ENCODE results near the gene HOXB6.

DNA sequence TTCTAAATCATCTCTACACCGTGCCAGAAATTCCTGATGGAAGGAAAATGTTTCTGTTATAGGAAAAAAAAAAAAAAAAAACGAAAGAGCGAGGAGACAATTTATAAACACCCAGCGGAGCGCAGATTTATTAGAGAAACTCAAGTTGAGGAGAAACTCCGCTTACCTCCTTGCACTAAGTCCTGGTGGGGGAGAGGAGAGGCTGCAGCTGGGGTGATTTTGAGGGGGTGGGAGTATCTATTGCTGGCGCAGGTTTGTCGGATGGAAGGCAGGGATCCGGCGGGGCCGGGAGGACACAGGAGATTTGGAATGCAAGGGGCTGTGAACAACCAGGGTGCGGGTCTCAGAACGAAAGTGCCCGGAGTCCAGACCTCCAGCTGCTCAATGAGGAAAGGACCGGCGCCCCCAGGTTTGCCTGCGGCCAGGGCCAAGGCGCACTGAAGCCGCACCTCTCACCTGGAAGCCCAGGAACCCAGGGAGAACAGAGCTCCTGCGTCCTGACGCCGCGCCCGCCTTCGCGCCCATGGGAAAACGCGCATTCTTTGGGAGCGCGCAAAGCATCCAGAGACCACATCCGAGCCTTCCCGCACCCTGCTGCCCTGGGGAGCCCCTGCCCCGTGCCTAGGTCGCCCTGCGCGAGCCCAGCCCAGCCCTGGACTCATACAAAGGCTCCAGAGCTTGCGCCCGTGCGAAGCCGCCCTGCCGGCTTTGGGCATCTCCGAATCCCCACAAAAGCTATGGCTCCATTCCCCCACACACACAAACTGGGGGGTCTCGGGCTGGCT is 12.9 kb upstream of the HOXB6 start:
- TF ChIP-seq ZNF747 (tag by site-specific recombination; IDR thresholded peaks at IDR 0.05) (no peak), ZXDB (tag by site-specific recombination; IDR thresholded peaks at IDR 0.05) (no peak), REST (tag by site-specific recombination; IDR thresholded peaks at IDR 0.05) (no peak), CTCF (tag by site-specific recombination; IDR thresholded peaks at IDR 0.05) (no peak), BCL11A (tag by site-specific recombination; IDR thresholded peaks at IDR 0.05; ENCODE audit: low read depth) (no peak), YY1 (tag by site-specific recombination; IDR thresholded peaks at IDR 0.05) (no peak)
- TF ChIP-seq, protein P1, sequence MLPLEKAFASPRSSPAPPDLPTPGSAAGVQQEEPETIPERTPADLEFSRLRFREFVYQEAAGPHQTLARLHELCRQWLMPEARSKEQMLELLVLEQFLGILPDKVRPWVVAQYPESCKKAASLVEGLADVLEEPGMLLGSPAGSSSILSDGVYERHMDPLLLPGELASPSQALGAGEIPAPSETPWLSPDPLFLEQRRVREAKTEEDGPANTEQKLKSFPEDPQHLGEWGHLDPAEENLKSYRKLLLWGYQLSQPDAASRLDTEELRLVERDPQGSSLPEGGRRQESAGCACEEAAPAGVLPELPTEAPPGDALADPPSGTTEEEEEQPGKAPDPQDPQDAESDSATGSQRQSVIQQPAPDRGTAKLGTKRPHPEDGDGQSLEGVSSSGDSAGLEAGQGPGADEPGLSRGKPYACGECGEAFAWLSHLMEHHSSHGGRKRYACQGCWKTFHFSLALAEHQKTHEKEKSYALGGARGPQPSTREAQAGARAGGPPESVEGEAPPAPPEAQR (tag by site-specific recombination; IDR thresholded peaks at IDR 0.05) = no peak
